ENCODE measurements around the gene CCNA1. TPM values are rescaled to one million over a fixed set of nuclear protein-coding genes. Genes with fewer than 3 reads are reported as not detected.

The CCNA1 gene
- total RNA-seq, 1 donor from 2014 or later: 0.52 TPM

Other genes starting within 250 kb of the CCNA1 start
- gene SOHLH2, start 217.9 kb upstream of the CCNA1 start, total RNA-seq: 3.1 TPM
- 2.1 TPM for gene CCDC169, start 134.7 kb upstream of the CCNA1 start, total RNA-seq
- 34.4 TPM for gene SPART, start 86.1 kb upstream of the CCNA1 start, total RNA-seq
- gene SERTM1, start 241.5 kb downstream of the CCNA1 start, total RNA-seq: 0.52 TPM